Measurements from ENCODE around the gene KLF6.

KLF6 gene

GRCh38 chr10:3757638-3758490, 27.1 kb downstream of the KLF6 start:
- no peak for TF ChIP-seq CTCF (IDR thresholded peaks at IDR 0.05; ENCODE audit: low read depth, low read length, missing control alignments)
- H3K4me3 ChIP-seq (replicated peaks; ENCODE audit: low read depth, low read length): no peak overlapping the region
- DNase-seq (ENCODE audit: extremely low read depth, low read depth): no peak

DNA sequence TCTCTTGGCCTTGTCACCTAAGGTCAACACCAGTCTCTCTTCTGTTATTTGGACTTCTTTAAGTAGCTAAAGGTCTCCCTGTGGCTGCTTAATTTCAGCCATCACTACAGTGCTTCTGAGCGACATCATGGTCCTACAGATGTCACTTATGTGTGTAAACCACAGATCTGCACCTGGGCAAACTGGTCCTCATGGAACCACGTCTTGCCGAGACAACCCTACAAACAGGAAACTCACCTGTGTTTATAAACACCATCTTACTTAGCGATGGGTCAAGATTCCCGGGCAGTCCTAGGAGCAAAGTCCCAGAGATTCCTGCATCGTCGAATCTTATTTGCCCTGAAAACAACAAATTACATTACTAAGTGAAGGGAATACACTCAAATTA, 27.8 kb downstream of the KLF6 start:
- no peak for DNase-seq (ENCODE audit: extremely low read depth, low read depth)
- TF ChIP-seq CTCF (IDR thresholded peaks at IDR 0.05; ENCODE audit: low read depth, low read length, missing control alignments): no peak
- H3K4me3 ChIP-seq (replicated peaks; ENCODE audit: low read depth, low read length): no peak overlapping the region

GRCh38 chr10:3756360-3756740, 28.7 kb downstream of the KLF6 start:
- DNase-seq (ENCODE audit: extremely low read depth, low read depth): no peak
- H3K4me3 ChIP-seq (replicated peaks; ENCODE audit: low read depth, low read length): no peak overlapping the region
- TF ChIP-seq CTCF (IDR thresholded peaks at IDR 0.05; ENCODE audit: low read depth, low read length, missing control alignments): no peak

DNA sequence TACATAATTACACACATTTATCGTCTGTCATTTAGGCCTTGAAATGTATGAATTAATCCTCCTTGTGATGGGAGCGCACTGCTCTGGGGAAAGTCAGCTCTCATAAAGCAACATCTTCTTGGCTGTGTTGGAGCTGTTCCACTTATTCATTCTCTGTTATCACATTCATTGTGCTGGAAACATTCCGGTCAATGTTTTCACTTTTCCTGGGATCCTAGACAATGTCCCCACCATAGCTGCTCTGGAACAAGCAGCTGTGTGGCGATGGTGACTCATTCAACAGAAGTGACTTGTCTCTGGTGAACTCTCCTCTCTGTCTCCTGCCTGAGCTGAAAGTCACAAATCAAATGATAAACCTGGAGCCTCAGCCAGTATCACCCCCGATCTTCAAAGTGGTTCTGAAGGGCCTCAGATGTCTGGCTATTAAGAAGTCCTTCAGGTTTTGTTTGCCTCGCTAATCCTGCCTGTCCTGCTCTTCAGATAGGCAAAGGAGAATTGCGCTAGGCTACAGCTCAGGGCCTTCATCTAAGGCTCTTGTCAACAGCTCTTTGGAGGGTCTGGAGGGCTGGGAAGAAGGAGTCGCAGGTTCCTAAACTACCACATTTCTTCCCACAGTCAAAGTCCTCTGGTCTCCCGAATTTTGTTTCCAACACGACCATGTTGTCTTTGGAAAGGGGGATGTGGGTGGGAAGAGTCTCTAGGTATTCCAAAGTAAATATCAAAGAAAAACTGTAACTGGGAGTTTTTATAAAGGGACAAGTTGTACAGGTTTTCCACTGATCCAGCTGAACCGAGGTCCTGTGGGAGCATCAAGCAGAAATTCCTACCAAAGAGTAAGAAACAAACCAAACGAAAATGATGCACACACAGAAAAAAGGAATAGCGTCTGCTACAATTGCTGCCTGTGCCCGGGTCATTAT, 29.3 kb downstream of the KLF6 start:
- H3K4me3 ChIP-seq (replicated peaks; ENCODE audit: low read depth, low read length): no peak overlapping the region
- no peak for DNase-seq (ENCODE audit: extremely low read depth, low read depth)
- TF ChIP-seq CTCF (IDR thresholded peaks at IDR 0.05; ENCODE audit: low read depth, low read length, missing control alignments): no peak

DNA sequence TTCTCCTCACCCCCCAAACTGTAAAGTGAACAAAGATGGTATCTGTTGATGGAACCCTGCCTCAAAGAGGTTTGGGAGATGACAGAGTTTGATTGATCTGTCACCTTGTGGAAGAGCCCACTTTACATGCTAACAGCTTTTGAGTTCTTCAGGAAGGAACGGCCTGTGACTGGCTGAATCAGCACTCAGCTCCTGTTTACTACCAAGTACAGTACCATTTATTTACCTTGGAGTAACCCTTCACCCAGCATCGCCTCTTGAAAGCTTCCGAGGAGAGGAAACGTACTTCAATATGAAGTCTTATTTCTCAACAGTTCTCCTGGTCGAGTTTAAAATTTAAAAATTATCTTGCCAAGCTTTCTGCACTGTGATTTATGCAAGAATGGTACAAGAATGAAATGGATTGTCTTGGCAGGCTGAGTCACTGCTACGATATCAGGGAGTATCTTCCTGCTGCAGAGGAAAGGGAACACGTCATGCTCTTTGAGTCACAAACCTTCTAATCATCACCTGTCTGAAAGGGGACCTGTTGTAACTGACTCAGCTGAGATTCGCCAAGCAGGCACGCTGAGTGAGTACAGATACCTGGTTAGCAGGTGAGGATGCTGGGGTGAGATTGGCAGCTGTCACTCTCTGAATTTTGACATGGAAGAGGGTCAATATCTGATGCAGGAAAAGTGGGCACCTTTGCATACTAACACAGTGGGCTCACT, 30.1 kb downstream of the KLF6 start:
- H3K4me3 ChIP-seq (replicated peaks; ENCODE audit: low read depth, low read length): no peak overlapping the region
- no peak for DNase-seq (ENCODE audit: extremely low read depth, low read depth)
- no peak for TF ChIP-seq CTCF (IDR thresholded peaks at IDR 0.05; ENCODE audit: low read depth, low read length, missing control alignments)

GRCh38 chr10:3750854-3751253, 34.2 kb downstream of the KLF6 start:
- no peak for DNase-seq (ENCODE audit: extremely low read depth, low read depth)
- no peak overlapping the region for H3K4me3 ChIP-seq (replicated peaks; ENCODE audit: low read depth, low read length)
- no peak for TF ChIP-seq CTCF (IDR thresholded peaks at IDR 0.05; ENCODE audit: low read depth, low read length, missing control alignments)
